ENCODE results near the gene CTDP1. TPM values are rescaled to one million over a fixed set of nuclear protein-coding genes. Genes with fewer than 3 reads are reported as not detected.

The CTDP1 gene
- total RNA-seq, 1 experiment from 2014 or later = 20.3 TPM

DNA sequence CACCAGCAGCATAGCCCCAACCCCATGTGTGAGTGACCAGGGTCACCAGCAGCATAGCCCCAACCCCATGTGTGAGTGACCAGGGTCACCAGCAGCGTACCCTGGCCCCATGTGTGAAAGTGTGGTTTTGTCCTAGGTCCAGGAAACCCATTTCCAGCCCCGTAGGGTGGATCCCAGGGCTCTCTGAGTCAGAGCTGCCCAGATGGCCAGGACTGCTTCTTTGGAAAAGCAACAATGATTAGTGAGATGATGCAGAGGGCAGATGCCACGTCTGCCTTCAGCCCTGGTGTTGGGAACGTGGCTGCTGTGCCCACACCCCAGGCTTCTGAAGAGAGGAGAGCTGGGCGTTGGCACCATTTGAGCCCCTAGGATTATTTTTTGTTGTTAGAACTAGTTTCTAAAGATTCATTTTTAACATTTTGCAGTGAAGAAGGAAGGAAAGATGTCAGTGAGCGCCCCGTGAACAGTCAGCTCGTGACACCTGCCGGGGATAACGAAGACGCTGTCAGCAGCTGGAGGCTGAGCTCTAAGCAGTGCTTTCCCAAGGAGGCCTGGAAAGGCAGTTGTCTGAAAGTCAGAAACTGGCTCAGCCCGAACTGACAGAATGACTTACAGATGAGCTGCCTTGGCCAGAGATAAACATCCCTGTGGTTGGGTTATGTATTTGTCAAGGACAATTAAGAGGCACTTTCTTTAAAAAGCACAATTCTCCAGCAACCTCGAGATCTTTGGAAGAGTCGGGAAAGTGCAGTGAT lies 86.1 kb downstream of the CTDP1 start:
- H3K4me1 Mint-ChIP-seq (ENCODE audit: insufficient read depth, unreplicated experiment) = no peaks in the 10 kb centered on the region
- BruUV-seq (replicated peaks) = no TSS peak
- no peaks in the 10 kb centered on the region for H3K36me3 Mint-ChIP-seq (ENCODE audit: insufficient read depth, unreplicated experiment)
- no peak overlapping the region for H3K27ac Mint-ChIP-seq (ENCODE audit: low read depth, unreplicated experiment)
- intact Hi-C loops (cut with micrococcal nuclease) = no loop called here
- ChIA-PET CTCF (no interaction called here), POLR2A (interaction anchor here (1.0 kb wide), 1 partner anchor 8 kb away, joined by 3 read pairs; no protein-coding TSS in a partner anchor)
- no peak overlapping the region for H3K4me3 Mint-ChIP-seq (ENCODE audit: unreplicated experiment)
- peaks cover 12% of the 10 kb centered on the region for H3K9me3 Mint-ChIP-seq (ENCODE audit: unreplicated experiment)
- TF ChIP-seq, protein P1, sequence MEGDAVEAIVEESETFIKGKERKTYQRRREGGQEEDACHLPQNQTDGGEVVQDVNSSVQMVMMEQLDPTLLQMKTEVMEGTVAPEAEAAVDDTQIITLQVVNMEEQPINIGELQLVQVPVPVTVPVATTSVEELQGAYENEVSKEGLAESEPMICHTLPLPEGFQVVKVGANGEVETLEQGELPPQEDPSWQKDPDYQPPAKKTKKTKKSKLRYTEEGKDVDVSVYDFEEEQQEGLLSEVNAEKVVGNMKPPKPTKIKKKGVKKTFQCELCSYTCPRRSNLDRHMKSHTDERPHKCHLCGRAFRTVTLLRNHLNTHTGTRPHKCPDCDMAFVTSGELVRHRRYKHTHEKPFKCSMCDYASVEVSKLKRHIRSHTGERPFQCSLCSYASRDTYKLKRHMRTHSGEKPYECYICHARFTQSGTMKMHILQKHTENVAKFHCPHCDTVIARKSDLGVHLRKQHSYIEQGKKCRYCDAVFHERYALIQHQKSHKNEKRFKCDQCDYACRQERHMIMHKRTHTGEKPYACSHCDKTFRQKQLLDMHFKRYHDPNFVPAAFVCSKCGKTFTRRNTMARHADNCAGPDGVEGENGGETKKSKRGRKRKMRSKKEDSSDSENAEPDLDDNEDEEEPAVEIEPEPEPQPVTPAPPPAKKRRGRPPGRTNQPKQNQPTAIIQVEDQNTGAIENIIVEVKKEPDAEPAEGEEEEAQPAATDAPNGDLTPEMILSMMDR (IDR thresholded peaks at IDR 0.05; ENCODE audit: unreplicated experiment) = no peak
- H3K27me3 Mint-ChIP-seq (ENCODE audit: insufficient read depth, unreplicated experiment) = peaks cover 24% of the 10 kb centered on the region
- peak; percentile 25 for DNase-seq (ENCODE audit: unreplicated experiment)

DNA sequence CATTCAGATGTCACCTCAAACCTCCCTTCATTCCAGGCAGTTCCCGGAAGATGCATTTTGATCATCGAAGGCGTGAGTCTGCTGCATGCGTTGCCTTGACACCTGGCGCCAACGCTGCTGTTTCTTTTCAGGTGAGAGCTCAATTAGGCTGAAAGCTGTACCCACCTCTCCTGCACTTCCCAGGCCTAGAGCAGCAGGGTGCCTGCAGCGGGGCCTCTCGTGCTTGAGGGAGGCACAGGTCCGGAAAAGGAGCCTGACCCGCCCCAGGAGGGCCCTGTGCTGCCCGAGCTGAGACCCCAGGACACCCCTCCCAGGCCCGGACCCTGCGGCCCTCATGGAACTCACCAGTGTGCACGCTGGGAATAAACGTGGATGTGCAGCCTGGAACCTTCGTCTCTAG lies 86.7 kb downstream of the CTDP1 start:
- intact Hi-C loops (cut with micrococcal nuclease) = no loop called here
- peaks cover 24% of the 10 kb centered on the region for H3K27me3 Mint-ChIP-seq (ENCODE audit: insufficient read depth, unreplicated experiment)
- BruUV-seq (replicated peaks) = no TSS peak
- ChIA-PET POLR2A (interaction anchor here (1.0 kb wide), 1 partner anchor 7 kb away, joined by 3 read pairs; no protein-coding TSS in a partner anchor), CTCF (interaction anchor here (1.3 kb wide), 1 partner anchor 11 kb away, joined by 5 read pairs; no protein-coding TSS in a partner anchor)
- peaks cover 12% of the 10 kb centered on the region for H3K9me3 Mint-ChIP-seq (ENCODE audit: unreplicated experiment)
- no peaks in the 10 kb centered on the region for H3K4me1 Mint-ChIP-seq (ENCODE audit: insufficient read depth, unreplicated experiment)
- H3K27ac Mint-ChIP-seq (ENCODE audit: low read depth, unreplicated experiment) = no peak overlapping the region
- no peaks in the 10 kb centered on the region for H3K36me3 Mint-ChIP-seq (ENCODE audit: insufficient read depth, unreplicated experiment)
- no peak for DNase-seq (ENCODE audit: unreplicated experiment)
- no peak overlapping the region for H3K4me3 Mint-ChIP-seq (ENCODE audit: unreplicated experiment)
- TF ChIP-seq, protein P1 (IDR thresholded peaks at IDR 0.05; ENCODE audit: unreplicated experiment) = no peak

DNA sequence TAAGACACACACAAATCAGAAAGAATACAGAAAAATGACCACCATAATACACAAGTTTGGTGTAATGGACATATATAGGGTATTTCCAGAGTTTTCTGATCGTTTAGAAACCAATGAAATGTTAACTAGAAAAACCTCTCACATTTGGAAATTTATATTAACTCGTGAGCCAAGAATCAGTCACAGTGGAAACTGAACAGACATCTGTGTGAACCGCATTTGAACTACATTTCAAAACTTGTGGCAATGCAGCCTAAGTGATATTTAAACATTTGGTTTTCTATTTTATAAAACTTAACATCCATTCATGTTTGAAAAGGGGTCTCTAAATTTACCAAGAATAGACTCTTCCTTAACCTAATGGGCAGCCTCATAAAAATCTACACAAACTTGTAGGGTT lies 89.1 kb downstream of the CTDP1 start:
- Mint-ChIP-seq H3K36me3 (ENCODE audit: insufficient read depth, unreplicated experiment) (no peaks in the 10 kb centered on the region), H3K9me3 (ENCODE audit: unreplicated experiment) (peaks cover 20% of the 10 kb centered on the region), H3K4me1 (ENCODE audit: insufficient read depth, unreplicated experiment) (no peaks in the 10 kb centered on the region), H3K27ac (ENCODE audit: low read depth, unreplicated experiment) (no peak overlapping the region), H3K27me3 (ENCODE audit: insufficient read depth, unreplicated experiment) (peaks cover 24% of the 10 kb centered on the region), H3K4me3 (ENCODE audit: unreplicated experiment) (no peak overlapping the region)
- ChIA-PET CTCF (no interaction called here), POLR2A (no interaction called here)
- DNase-seq (ENCODE audit: unreplicated experiment) = no peak
- TF ChIP-seq, protein P1 (IDR thresholded peaks at IDR 0.05; ENCODE audit: unreplicated experiment) = no peak
- intact Hi-C loops (cut with micrococcal nuclease) = no loop called here
- BruUV-seq (replicated peaks) = no TSS peak

DNA sequence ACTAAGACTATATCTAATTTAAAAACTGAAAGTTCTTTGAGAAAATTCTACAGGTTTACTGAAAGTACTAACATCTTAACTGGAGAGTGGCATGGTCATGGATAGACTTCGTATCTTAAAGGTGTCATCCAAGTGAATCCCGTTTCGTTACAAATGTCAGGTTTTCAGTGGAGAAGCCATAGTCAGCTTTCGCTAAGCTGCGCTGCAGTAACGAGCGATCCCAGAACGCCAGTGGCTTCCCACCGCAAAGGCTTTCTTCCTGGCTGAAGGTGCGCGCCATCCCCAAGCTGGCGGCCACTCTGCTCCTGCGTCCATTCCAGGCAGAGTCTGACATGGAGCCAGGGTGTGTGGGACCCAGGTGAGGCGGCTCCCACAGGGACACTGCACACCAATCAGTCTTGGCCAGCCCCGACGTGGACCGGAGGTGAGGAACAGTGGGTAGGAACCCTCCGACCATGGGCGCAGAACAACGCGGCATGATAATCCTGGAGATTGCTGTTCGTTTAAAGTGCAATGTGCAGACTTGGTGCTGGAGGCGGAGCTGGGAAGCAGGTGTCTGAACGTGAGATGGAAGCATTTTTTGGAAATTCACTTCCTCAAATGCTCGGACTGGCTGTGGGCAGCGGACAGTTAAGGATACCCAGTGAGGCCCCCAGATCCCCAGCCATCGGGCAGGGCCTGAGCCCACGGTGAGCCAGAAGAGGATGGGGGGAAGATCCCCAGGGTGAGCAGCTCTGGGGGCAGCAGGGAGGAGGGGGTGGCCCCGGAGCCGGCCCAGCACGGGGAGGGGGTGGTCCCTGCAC lies 90.3 kb downstream of the CTDP1 start:
- intact Hi-C loops (cut with micrococcal nuclease) = no loop called here
- ChIA-PET CTCF (no interaction called here), POLR2A (no interaction called here)
- no peaks in the 10 kb centered on the region for H3K36me3 Mint-ChIP-seq (ENCODE audit: insufficient read depth, unreplicated experiment)
- BruUV-seq (replicated peaks) = no TSS peak
- H3K27ac Mint-ChIP-seq (ENCODE audit: low read depth, unreplicated experiment) = no peak overlapping the region
- TF ChIP-seq, protein P1 (IDR thresholded peaks at IDR 0.05; ENCODE audit: unreplicated experiment) = no peak
- no peak for DNase-seq (ENCODE audit: unreplicated experiment)
- peaks cover 20% of the 10 kb centered on the region for H3K9me3 Mint-ChIP-seq (ENCODE audit: unreplicated experiment)
- no peak overlapping the region for H3K4me3 Mint-ChIP-seq (ENCODE audit: unreplicated experiment)
- peaks cover 24% of the 10 kb centered on the region for H3K27me3 Mint-ChIP-seq (ENCODE audit: insufficient read depth, unreplicated experiment)
- H3K4me1 Mint-ChIP-seq (ENCODE audit: insufficient read depth, unreplicated experiment) = no peaks in the 10 kb centered on the region
